Superior temporal gyrus (tissue), 1 donor: ENCODE results near the gene ZNF19.
A peak's percentile ranks its signal among the peaks of the same experiment; 100 is the strongest.

Experiments used
- DNase-seq: peaks from one replicate; pipeline ENCODE4 v3.0.0-alpha.2; 2016; ENCODE audit errors: extremely low spot score

ZNF19 gene

GRCh38 chr16:71490361-71490760 lies 1.2 kb upstream of the ZNF19 start:
- no peak for DNase-seq

GRCh38 chr16:71484006-71484893 lies 4.9 kb downstream of the ZNF19 start:
- DNase-seq: peak; percentile 99

GRCh38 chr16:71482569-71482968 lies 6.6 kb downstream of the ZNF19 start:
- no peak for DNase-seq

DNA sequence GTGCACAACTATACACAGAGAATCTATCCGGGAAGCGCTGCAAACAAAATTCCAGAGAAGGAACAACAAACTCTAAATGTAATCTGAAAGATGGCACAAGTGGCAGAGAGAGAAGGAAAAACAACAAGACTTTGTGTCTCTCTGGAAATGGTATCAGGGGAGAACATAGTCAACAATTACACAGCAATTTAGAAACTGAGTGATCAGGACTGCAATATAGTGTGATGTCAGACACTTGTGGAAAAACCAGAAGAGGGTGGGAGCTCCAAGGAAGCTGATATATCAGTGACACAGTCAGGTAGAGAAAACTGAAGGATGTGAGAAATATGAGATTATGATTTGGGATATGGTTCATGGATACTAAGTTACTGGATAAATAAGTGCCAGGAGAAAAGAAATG lies 8.2 kb downstream of the ZNF19 start:
- no peak for DNase-seq

DNA sequence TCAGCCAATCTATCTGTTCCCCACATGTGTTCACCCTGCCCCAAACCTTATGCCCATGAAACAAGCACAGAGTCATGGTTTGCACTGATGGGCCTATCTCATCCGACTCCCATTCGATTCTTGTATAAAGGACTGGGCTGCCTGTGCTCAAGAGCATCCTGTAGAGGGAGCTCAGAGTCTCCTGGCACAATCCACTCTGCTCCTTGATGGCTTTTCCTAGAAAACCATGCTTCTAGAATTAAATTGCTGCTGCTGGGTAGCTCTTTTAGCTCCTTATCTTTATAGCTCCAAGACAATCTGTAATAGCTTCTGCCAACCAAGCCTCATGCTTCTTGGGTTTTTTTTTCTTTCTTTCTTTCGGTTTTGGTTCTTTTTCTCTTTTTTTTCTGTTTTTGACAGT lies 9.7 kb downstream of the ZNF19 start:
- peak; percentile 42 for DNase-seq

GRCh38 chr16:71476457-71477124 lies 12.5 kb downstream of the ZNF19 start:
- no peak for DNase-seq

- no peak for DNase-seq
Observed at GRCh38 chr16:71474864-71475263, 14.3 kb downstream of the ZNF19 start.

GRCh38 chr16:71473891-71474290 lies 15.2 kb downstream of the ZNF19 start:
- no peak for DNase-seq

DNA sequence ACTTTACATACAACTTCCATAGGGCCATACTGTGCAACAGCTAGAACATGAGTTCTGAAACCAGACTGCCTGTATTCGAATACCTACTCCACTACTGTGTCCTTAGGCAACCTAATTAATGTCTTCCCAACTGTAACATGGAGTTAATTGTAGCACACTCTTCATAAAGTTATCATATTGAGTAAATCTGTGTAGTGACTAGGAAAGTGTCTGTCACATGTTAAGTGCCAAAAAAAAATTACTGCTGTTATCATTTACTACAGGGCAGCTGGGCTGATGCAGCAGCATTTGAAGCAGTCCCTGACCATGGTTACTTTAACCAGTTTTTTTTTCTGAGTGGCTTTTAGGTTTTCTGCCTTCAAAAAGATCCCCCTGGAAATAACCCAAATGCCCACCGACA lies 16.2 kb downstream of the ZNF19 start:
- no peak for DNase-seq

GRCh38 chr16:71472051-71472450 lies 17.1 kb downstream of the ZNF19 start:
- no peak for DNase-seq

GRCh38 chr16:71467810-71468209 lies 21.3 kb downstream of the ZNF19 start:
- no peak for DNase-seq

- no peak for DNase-seq
Observed at GRCh38 chr16:71464231-71464630, 24.9 kb downstream of the ZNF19 start.

GRCh38 chr16:71461686-71462648 lies 27.2 kb downstream of the ZNF19 start, which contains the start of gene ZNF23:
TSS of gene ZNF23 (minus strand) at chr16:71462247. CDS start at chr16:71456796, 5,451 bp downstream.
- DNase-seq: peak; percentile 86

DNA sequence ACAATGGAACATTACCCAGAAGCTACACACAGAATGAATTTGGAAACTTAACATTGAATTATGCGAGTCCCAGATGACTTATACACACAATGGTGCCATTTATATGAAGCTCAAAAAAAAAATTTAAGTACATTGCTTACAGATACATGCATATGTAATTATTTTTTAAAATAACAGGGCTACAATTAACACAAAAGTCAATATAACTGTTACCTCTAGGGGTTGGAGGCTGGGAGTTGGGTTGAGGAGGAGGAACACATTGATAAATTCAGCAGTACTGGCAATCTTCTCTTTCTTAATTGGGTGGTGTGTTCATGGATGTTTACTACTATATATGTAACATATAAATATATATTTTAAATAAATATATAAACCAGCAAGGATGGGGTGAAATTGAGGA lies 28.2 kb downstream of the ZNF19 start:
- DNase-seq: no peak

DNA sequence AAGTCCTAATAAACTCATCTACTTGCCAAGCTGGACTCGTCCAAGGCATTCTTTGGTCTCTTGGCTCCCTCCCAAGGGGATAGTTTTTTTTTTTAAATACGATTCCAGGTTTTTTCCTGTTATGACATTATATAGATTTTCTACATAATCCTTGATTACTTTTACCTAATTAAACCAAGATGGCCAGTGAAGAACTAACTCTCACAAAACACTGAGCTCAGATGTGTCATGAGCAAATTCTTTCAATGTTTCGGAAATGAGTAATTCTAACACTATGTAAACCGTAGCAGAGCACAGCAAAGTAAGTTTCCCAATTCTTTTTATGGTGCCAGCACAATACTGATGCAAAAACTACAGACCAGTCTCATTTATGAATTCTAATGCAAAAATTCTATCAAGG lies 28.9 kb downstream of the ZNF19 start:
- DNase-seq: no peak

GRCh38 chr16:71459510-71459909 lies 29.6 kb downstream of the ZNF19 start:
- no peak for DNase-seq

GRCh38 chr16:71456801-71457200 lies 32.3 kb downstream of the ZNF19 start:
- no peak for DNase-seq

DNA sequence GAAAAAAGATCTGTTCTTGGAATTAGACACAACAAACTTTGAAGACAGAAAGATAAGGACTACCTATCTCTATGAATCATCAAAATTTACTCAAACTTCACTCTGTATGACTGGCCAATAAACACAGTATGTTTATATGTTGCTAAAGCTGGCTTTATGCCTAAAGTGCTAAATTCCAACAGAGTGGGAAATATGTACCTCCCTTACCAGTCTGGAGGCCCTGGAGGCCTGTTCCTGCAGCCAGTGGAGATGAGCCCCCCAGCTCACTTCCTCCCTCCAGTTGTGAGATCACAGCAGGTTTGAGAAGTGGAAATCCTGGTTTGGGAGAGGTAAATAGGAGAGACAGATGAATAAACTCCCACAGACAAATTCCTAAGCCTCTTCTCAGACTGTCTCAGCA lies 36.1 kb downstream of the ZNF19 start:
- DNase-seq: no peak

GRCh38 chr16:71449020-71449419 lies 40.1 kb downstream of the ZNF19 start:
- no peak for DNase-seq

DNA sequence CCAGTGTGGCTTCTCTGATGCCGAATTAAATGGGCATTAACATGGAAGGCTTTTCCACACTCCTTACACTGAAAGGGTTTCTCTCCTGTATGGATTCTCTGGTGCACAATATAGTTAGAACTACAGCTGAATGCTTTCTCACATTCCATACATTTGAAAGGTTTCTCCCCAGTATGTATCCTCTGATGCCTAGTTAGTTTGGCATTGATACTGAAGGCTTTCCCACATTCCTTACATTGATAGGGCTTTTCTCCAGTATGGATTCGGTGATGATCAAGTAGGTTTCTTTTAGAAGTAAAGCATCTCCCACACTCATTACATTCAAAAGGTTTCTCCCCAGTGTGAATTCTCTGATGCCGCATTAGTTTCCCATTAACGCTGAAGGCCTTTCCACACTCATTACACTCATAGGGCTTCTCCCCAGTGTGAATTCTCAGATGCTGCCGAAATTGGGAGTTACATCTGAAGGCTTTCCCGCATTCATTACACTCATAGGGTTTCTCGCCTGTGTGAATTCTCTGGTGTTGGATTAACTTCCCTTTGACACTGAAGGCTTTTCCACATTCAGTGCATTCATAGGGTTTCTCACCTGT lies 40.8 kb downstream of the ZNF19 start:
- no peak for DNase-seq

DNA sequence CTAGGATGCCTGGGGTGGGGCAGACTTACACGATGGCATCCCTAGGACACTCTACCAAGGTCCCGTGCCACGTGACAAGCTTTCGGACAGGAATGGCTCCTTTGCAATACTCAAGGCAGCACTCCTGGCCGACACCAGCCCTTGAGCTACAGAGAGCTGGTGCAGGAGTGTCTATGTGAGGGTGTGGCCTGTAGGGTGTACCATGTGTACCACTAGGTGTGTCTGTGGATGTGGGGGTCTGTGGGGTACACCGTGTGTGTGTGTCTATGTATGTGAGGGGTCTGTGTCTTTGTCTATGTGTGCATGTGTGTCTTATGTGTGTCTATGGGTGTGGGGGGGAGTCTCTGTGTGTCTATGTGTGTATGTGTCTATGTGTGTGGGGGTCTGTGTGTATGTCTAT lies 45.4 kb downstream of the ZNF19 start:
- DNase-seq: no peak

GRCh38 chr16:71442051-71442440 lies 47.1 kb downstream of the ZNF19 start, which contains the start of gene TLE7:
TSS of gene TLE7 (minus strand) at chr16:71442054. CDS start at chr16:71433324, 8,730 bp downstream.
- no peak for DNase-seq
